OCI-LY7 (cell line): Measurements from ENCODE around the gene KLHL6.

Experiments used
- EZH2phosphoT487 ChIP-seq: fragments of 200-600 bp; sonication (generic); IDR thresholded peaks from 2 replicates; pipeline ENCODE4 v1.6.1; 2018; ENCODE audit warnings: low read depth, borderline replicate concordance, mild to moderate bottlenecking, mixed run types, antibody characterized with exemption, low read length, moderate library complexity, mixed read lengths
- TF ChIP-seq, protein P1 (sequence below): fragments of 200-600 bp; sonication (generic); conservative IDR thresholded peaks from 2 replicates; pipeline ENCODE4 v1.5.1; 2014; ENCODE audit warnings: mild to moderate bottlenecking, antibody characterized with exemption, low read length, moderate library complexity, mixed read lengths

DNA sequence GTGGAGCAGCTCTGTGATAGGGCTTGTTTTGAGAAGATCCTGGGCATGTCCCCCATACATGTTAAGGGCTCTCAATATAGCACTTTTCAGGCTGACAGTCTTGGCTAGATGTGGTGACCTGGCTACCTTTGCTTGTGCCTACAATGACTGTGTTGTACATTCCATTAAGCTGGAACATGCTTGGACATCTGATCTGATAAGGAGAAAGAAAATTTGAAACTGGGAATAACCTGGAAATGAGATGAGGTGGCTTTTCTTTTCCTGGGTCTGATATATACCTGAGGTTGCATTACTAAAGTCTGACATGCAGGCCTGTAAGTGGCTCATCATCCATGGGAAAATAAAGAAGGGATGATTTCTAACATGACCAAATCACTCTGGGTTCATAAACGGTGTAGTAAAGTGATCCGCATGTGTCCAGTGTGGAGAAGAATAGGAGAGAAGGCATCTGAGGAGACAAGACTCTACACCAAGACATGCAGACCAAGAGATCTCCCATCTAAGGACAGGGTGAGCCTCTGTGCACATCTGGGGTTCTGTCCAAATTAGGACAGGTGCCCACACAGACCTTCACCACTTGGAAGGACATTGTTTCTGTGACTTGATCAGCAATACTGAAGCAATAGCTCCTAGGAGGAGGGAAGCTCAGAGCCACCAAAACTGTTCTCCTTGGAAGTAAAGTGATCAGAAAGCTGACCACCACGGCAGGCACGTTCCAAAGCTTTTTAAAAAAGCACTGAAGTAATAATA is 62.0 kb downstream of the KLHL6 start:
- TF ChIP-seq, protein P1, sequence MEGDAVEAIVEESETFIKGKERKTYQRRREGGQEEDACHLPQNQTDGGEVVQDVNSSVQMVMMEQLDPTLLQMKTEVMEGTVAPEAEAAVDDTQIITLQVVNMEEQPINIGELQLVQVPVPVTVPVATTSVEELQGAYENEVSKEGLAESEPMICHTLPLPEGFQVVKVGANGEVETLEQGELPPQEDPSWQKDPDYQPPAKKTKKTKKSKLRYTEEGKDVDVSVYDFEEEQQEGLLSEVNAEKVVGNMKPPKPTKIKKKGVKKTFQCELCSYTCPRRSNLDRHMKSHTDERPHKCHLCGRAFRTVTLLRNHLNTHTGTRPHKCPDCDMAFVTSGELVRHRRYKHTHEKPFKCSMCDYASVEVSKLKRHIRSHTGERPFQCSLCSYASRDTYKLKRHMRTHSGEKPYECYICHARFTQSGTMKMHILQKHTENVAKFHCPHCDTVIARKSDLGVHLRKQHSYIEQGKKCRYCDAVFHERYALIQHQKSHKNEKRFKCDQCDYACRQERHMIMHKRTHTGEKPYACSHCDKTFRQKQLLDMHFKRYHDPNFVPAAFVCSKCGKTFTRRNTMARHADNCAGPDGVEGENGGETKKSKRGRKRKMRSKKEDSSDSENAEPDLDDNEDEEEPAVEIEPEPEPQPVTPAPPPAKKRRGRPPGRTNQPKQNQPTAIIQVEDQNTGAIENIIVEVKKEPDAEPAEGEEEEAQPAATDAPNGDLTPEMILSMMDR, result no peak
- TF ChIP-seq EZH2phosphoT487, result no peak
